IMR-90 (cell line): Measurements from ENCODE around the gene KRTCAP2. TPM values are rescaled to one million over a fixed set of nuclear protein-coding genes. Genes with fewer than 3 reads are reported as not detected.

Experiments used
- ATAC-seq: fragments of 200-7000 bp; cut with Tn5 transposase; 2 replicates; pipeline ENCODE4 v1.9.1; 2020; ENCODE audit warnings: low read depth, mild to moderate bottlenecking, moderate library complexity
- BruUV-seq: library from RNA; stranded (reverse); fragments of 400-500 nt; replicated peaks from 2 replicates; lab custom pipeline; 2021; lab: Mats Ljungman, UMichigan
- CTCF ChIA-PET: fragments of 300-600 bp; formaldehyde crosslinking; extraction: SDS; loops from one replicate; lab custom pipeline; 2021; ENCODE audit warnings: antibody characterized with exemption; lab: Yijun Ruan, JAX
- POLR2A ChIA-PET: fragments of 300-600 bp; sonication (Branson Sonifier 250); formaldehyde crosslinking; loops from one replicate; lab custom pipeline; 2022; ENCODE audit warnings: antibody characterized with exemption; ENCODE audit not compliant: unreplicated experiment; lab: Charles Lee
- DNase-seq: peaks from one replicate; pipeline ENCODE4 v3.0.0; 2013
- H2AFZ ChIP-seq: replicated peaks from 2 replicates; pipeline ENCODE3; 2013; ENCODE audit warnings: low read length, mild to moderate bottlenecking; ENCODE audit not compliant: poor library complexity
- H2AK5ac ChIP-seq: 2 replicates; pipeline ENCODE4 v1.6.1; 2013; ENCODE audit warnings: low read depth, low read length, inconsistent platforms
- H2AK9ac ChIP-seq: replicated peaks from 2 replicates; pipeline ENCODE3; 2013; ENCODE audit warnings: mild to moderate bottlenecking, low read depth, low read length, moderate library complexity; ENCODE audit not compliant: poor library complexity
- H2BK120ac ChIP-seq: 2 replicates; pipeline ENCODE4 v1.6.1; 2013; ENCODE audit warnings: low read depth, low read length, inconsistent platforms
- H2BK15ac ChIP-seq: 3 replicates; pipeline ENCODE4 v1.6.1; 2013; ENCODE audit warnings: low read depth, low read length, inconsistent platforms
- H2BK20ac ChIP-seq: 2 replicates; pipeline ENCODE4 v1.6.1; 2013; ENCODE audit warnings: low read depth, mild to moderate bottlenecking, inconsistent platforms, low read length, moderate library complexity
- H2BK5ac ChIP-seq: 2 replicates; pipeline ENCODE4 v1.6.1; 2013; ENCODE audit warnings: mild to moderate bottlenecking, low read depth, low read length, inconsistent platforms; ENCODE audit not compliant: poor library complexity, severe bottlenecking
- H3K14ac ChIP-seq: replicated peaks from 2 replicates; pipeline ENCODE4 v1.6.1; 2013; ENCODE audit warnings: low read depth, low read length, inconsistent platforms
- H3K18ac ChIP-seq: 2 replicates; pipeline ENCODE4 v1.6.1; 2013; ENCODE audit warnings: low read depth, low read length, control low read depth
- H3K23ac ChIP-seq: 2 replicates; pipeline ENCODE4 v1.6.1; 2013; ENCODE audit warnings: low read depth, low read length, inconsistent platforms
- H3K27ac ChIP-seq: 2 replicates; pipeline ENCODE4 v1.5.1; 2013; ENCODE audit warnings: mild to moderate bottlenecking, control low read depth, low read length; ENCODE audit not compliant: insufficient read depth
- H3K27me3 ChIP-seq: 2 replicates; pipeline ENCODE4 v1.6.1; 2013; ENCODE audit warnings: low read length; ENCODE audit not compliant: control insufficient read depth, insufficient read depth
- H3K36me3 ChIP-seq: 2 replicates; pipeline ENCODE4 v1.6.1; 2013; ENCODE audit warnings: low read length, mixed read lengths; ENCODE audit not compliant: control insufficient read depth, insufficient read depth
- H3K4ac ChIP-seq: 2 replicates; pipeline ENCODE4 v1.6.1; 2013; ENCODE audit warnings: low read depth, low read length, inconsistent platforms
- H3K4me1 ChIP-seq: 2 replicates; pipeline ENCODE4 v1.6.1; 2013; ENCODE audit warnings: low read length, mixed read lengths; ENCODE audit not compliant: control insufficient read depth, insufficient read depth
- H3K4me2 ChIP-seq: 2 replicates; pipeline ENCODE4 v1.6.1; 2013; ENCODE audit warnings: low read depth, mild to moderate bottlenecking, control low read depth, low read length, moderate library complexity
- H3K4me3 ChIP-seq: 2 replicates; pipeline ENCODE4 v1.5.1; 2013; ENCODE audit warnings: low read depth, mild to moderate bottlenecking, control low read depth, low read length, moderate library complexity; ENCODE audit not compliant: insufficient read depth
- H3K56ac ChIP-seq: 2 replicates; pipeline ENCODE4 v1.6.1; 2013; ENCODE audit warnings: low read length, inconsistent platforms; ENCODE audit not compliant: insufficient read depth; ENCODE audit errors: extremely low read depth
- H3K79me1 ChIP-seq, 2 experiments: 2 replicates each; pipeline ENCODE4 v1.6.1; 2013; ENCODE audit warnings: low read length in 2 of 2, inconsistent platforms in 1 of 2, low read depth in 1 of 2
- H3K9ac ChIP-seq: 2 replicates; pipeline ENCODE4 v1.6.1; 2013; ENCODE audit warnings: low read depth, low read length, control low read depth
- H3K9me1 ChIP-seq: 2 replicates; pipeline ENCODE4 v1.6.1; 2013; ENCODE audit warnings: low read length, inconsistent platforms; ENCODE audit not compliant: insufficient read depth
- H3K9me3 ChIP-seq: 2 replicates; pipeline ENCODE4 v1.6.1; 2013; ENCODE audit warnings: low read length; ENCODE audit not compliant: control insufficient read depth, insufficient read depth
- H4K20me1 ChIP-seq: 2 replicates; pipeline ENCODE4 v1.6.1; 2013; ENCODE audit warnings: low read length, inconsistent platforms; ENCODE audit not compliant: insufficient read depth
- H4K5ac ChIP-seq: 2 replicates; pipeline ENCODE4 v1.6.1; 2013; ENCODE audit warnings: mild to moderate bottlenecking, low read depth, low read length, control low read depth
- H4K8ac ChIP-seq, 2 experiments: 2 replicates each; pipeline ENCODE4 v1.6.1; 2013; ENCODE audit warnings: low read depth in 2 of 2, low read length in 2 of 2, control low read depth in 1 of 2, inconsistent platforms in 1 of 2
- H4K91ac ChIP-seq: 2 replicates; pipeline ENCODE4 v1.6.1; 2013; ENCODE audit warnings: low read depth, low read length, inconsistent platforms; ENCODE audit not compliant: insufficient read depth
- CEBPB ChIP-seq: IDR thresholded peaks from 2 replicates; pipeline ENCODE4 v1.6.1; 2012; ENCODE audit warnings: low read depth, low read length, improper control_type of control experiment
- CHD1 ChIP-seq: IDR thresholded peaks from 2 replicates; pipeline ENCODE4 v1.6.1; 2012; ENCODE audit warnings: low read depth, low read length, improper control_type of control experiment
- MAFK ChIP-seq: IDR thresholded peaks from 2 replicates; pipeline ENCODE4 v1.6.1; 2012; ENCODE audit warnings: low read depth, low read length, improper control_type of control experiment
- POLR2A ChIP-seq: IDR thresholded peaks from 2 replicates; pipeline ENCODE4 v1.6.1; 2012; ENCODE audit warnings: mild to moderate bottlenecking, low read depth, low read length
- WGBS, 2 experiments: methylation state at CpG; one replicate each; pipeline versions ENCODE4 v1.1.5 to v1.1.7; 2013; ENCODE audit warnings: missing lambda C conversion rate in 2 of 2; ENCODE audit not compliant: insufficient read length in 1 of 2; ENCODE audit errors: extremely low coverage in 2 of 2; 5-methylcytosine and 5-hydroxymethylcytosine counted together
- dilution Hi-C: fragments of 300-500 bp; cut with HindIII; formaldehyde crosslinking; loops from one replicate; pipeline ENCODE4 v1.14.3; 2018; ENCODE audit warnings: low sequenced_read_pairs; ENCODE audit not compliant: unreplicated experiment
- in situ Hi-C: fragments of 300-500 bp; cut with MboI; formaldehyde crosslinking; loops from 3 replicates; pipeline ENCODE4 v1.14.3; 2019; ENCODE audit warnings: low sequenced_read_pairs, inconsistent platforms, mixed read lengths
- intact Hi-C: fragments of 100-400 bp; cut with micrococcal nuclease; formaldehyde crosslinking; loops from 2 replicates; pipeline ENCODE4 v1.10.0; 2022
- polyA plus RNA-seq, 3 experiments: library from polyadenylated mRNA; depleted of rRNA; stranded (reverse); fragments of >200 nt; gene quantifications; 2 replicates each; pipeline ENCODE4 v1.2.3, GENCODE V29; 2012; ENCODE audit warnings: low replicate concordance in 1 of 3
- total RNA-seq: library from RNA; depleted of rRNA; stranded (reverse); fragments of >200 nt; gene quantifications from 2 replicates; pipeline ENCODE4 v1.2.3, GENCODE V29; 2012

The KRTCAP2 gene
- total and polyA plus RNA-seq, 2 of the 4 experiments (the other 2 are of a cell fraction) = 76.7 to 232 TPM

- no peak overlapping the region; the same call in 1 of the 2 replicates for H3K4me2 ChIP-seq
- CTCF ChIA-PET = interaction anchor here (0.5 kb wide), 1 partner anchor 16 kb away, joined by 7 read pairs; no protein-coding TSS in a partner anchor
These were observed 42.7 kb downstream of the KRTCAP2 start for GRCh38 chr1:155130272-155131006.

More at GRCh38 chr1:155130272-155131006, 42.7 kb downstream of the KRTCAP2 start:
- no TSS peak for BruUV-seq
- H3K4ac ChIP-seq = no peak overlapping the region
- H3K56ac ChIP-seq = no peak overlapping the region
- peaks cover 33% of the 10 kb centered on the region for H3K27me3 ChIP-seq
- no peak overlapping the region for H3K27ac ChIP-seq
- H4K5ac ChIP-seq = no peak overlapping the region
- no peak overlapping the region for H2AFZ ChIP-seq
- in situ Hi-C loops = no loop called here
- no peak overlapping the region for H2AK5ac ChIP-seq
- no peak overlapping the region for H2BK20ac ChIP-seq
- H3K4me1 ChIP-seq = peaks cover 25% of the 10 kb centered on the region
- no peak overlapping the region for H4K91ac ChIP-seq
- no peak overlapping the region for H3K9ac ChIP-seq
- H2BK15ac ChIP-seq = no peak overlapping the region
- no peak for TF ChIP-seq CHD1
- no peak for TF ChIP-seq CEBPB
- no peak for TF ChIP-seq POLR2A
- no peak for TF ChIP-seq MAFK
- dilution Hi-C loops = no loop called here
- peaks cover 0 to 5% of the 10 kb centered on the region in 2 experiments; a peak in 1 of 4 replicates for H3K79me1 ChIP-seq
- H4K20me1 ChIP-seq = peaks cover 2% of the 10 kb centered on the region; the same call in 1 of the 2 replicates
- no peak overlapping the region for H2BK120ac ChIP-seq
- no peak overlapping the region for H3K18ac ChIP-seq
- peak overlapping the region; percentile 84 for H2AK9ac ChIP-seq
- WGBS, 2 experiments = 19% methylated on average over 3 of the region's 6 CpGs; no CpG with 5 or more reads in 1 of the 2 experiments
- POLR2A ChIA-PET = interaction anchor here (0.6 kb wide), 1 partner anchor 8 kb away, joined by 10 read pairs; no protein-coding TSS in a partner anchor
- ATAC-seq = no peak
- H3K23ac ChIP-seq = peak overlapping the region; percentile 51; the same call in 1 of the 2 replicates
- no peak overlapping the region for H3K4me3 ChIP-seq
- DNase-seq = no peak
- no peak overlapping the region for H3K14ac ChIP-seq
- intact Hi-C loops = no loop called here
- peaks cover 16% of the 10 kb centered on the region; the same call in 1 of the 2 replicates for H3K9me1 ChIP-seq
- H4K8ac ChIP-seq = no peak overlapping the region
- no peak overlapping the region for H2BK5ac ChIP-seq
- H3K9me3 ChIP-seq = no peaks in the 10 kb centered on the region
- H3K36me3 ChIP-seq = peaks cover 6% of the 10 kb centered on the region
